Smooth muscle cell (in vitro differentiated cells): Measurements from ENCODE around the gene UNG. TPM values are rescaled to one million over a fixed set of nuclear protein-coding genes. Genes with fewer than 3 reads are reported as not detected.

Experiments
- DNase-seq: peaks from one replicate; lab custom pipeline; 2025; ENCODE audit not compliant: unreplicated experiment; lab: John Stamatoyannopoulos, UW
- H2AFZ ChIP-seq: fragments of 200-600 bp; sonication (generic); 2 replicates; pipeline ENCODE4 v1.6.0; 2016; ENCODE audit warnings: antibody characterized with exemption, low read depth, mild to moderate bottlenecking
- H3F3A ChIP-seq: fragments of 200-600 bp; sonication (generic); 2 replicates; pipeline ENCODE4 v1.6.0; 2017; ENCODE audit warnings: antibody characterized with exemption, low read depth
- H3K27ac ChIP-seq: fragments of 200-600 bp; sonication (generic); 2 replicates; pipeline ENCODE4 v1.5.1; 2016; ENCODE audit warnings: low read depth, mild to moderate bottlenecking
- H3K27me3 ChIP-seq: fragments of 200-600 bp; sonication (generic); 2 replicates; pipeline ENCODE4 v1.6.1; 2016; ENCODE audit warnings: low read depth, mild to moderate bottlenecking
- H3K36me3 ChIP-seq: fragments of 200-600 bp; sonication (generic); 2 replicates; pipeline ENCODE4 v1.5.1; 2016; ENCODE audit warnings: low read depth
- H3K4me1 ChIP-seq: fragments of 200-600 bp; sonication (generic); 2 replicates; pipeline ENCODE4 v1.5.1; 2016; ENCODE audit warnings: low read depth
- H3K4me2 ChIP-seq: fragments of 200-600 bp; sonication (generic); 2 replicates; pipeline ENCODE4 v1.6.0; 2016; ENCODE audit warnings: mild to moderate bottlenecking
- H3K4me3 ChIP-seq: fragments of 200-600 bp; sonication (generic); 2 replicates; pipeline ENCODE4 v1.5.1; 2016; ENCODE audit warnings: mild to moderate bottlenecking
- H3K79me2 ChIP-seq: fragments of 200-600 bp; sonication (generic); 2 replicates; pipeline ENCODE4 v1.6.0; 2016; ENCODE audit warnings: low read depth, mild to moderate bottlenecking
- H3K9ac ChIP-seq: fragments of 200-600 bp; sonication (generic); 2 replicates; pipeline ENCODE4 v1.6.0; 2016; ENCODE audit warnings: low read depth
- H3K9me3 ChIP-seq: fragments of 200-600 bp; sonication (generic); replicated peaks from 2 replicates; pipeline ENCODE4 v1.5.1; 2016; ENCODE audit warnings: low read depth
- H4K20me1 ChIP-seq: fragments of 200-600 bp; sonication (generic); 2 replicates; pipeline ENCODE4 v1.6.0; 2016; ENCODE audit warnings: low read depth
- WGBS: methylation state at CpG from one replicate; pipeline ENCODE4 v1.1.7; 2016; ENCODE audit warnings: low lambda C conversion rate; 5-methylcytosine and 5-hydroxymethylcytosine counted together
- polyA plus RNA-seq: library from polyadenylated mRNA; unstranded; fragments of >200 nt; fragmentation: Nextera tagmentation; extraction: Ambion mirVana; gene quantifications from 2 replicates; pipeline ENCODE4 v1.2.1, GENCODE V29; 2016
- total RNA-seq: library from RNA; depleted of rRNA; stranded (reverse); fragments of >200 nt; gene quantifications from 2 replicates; pipeline ENCODE4 v1.2.3, GENCODE V29; 2014
- TF ChIP-seq, protein P1 (sequence below): fragments of 200-600 bp; sonication (generic); IDR thresholded peaks from 2 replicates; pipeline ENCODE4 v1.5.1; 2017; ENCODE audit warnings: borderline replicate concordance, mild to moderate bottlenecking, antibody characterized with exemption; ENCODE audit not compliant: insufficient read depth, poor library complexity, severe bottlenecking

Gene UNG
- total and polyA plus RNA-seq, 2 experiments from 2014 or later = 17.1 to 22.8 TPM

DNA sequence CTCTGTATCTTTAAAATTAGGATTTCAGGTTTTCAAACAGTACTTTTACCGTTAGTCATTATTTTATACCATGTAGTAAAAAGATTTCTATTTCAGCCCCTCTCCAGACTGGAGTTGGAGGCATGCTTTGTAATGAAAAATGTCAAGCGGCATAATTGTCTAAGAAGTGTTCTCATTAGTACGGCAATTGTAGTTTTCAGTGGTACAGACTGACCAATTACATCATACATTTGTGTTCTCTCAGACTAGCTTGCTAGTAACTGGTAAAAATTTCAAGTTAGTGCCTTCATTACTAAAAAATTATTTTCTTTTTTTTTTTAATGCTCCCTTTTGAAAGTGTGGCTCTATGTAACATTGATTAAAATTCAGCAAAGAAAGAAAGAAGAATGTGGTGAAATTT lies 40.5 kb upstream of the UNG start:
- 94% methylated on average over 3 of the region's 3 CpGs for WGBS
- H3K9me3 ChIP-seq = no peaks in the 10 kb centered on the region
- TF ChIP-seq, protein P1, sequence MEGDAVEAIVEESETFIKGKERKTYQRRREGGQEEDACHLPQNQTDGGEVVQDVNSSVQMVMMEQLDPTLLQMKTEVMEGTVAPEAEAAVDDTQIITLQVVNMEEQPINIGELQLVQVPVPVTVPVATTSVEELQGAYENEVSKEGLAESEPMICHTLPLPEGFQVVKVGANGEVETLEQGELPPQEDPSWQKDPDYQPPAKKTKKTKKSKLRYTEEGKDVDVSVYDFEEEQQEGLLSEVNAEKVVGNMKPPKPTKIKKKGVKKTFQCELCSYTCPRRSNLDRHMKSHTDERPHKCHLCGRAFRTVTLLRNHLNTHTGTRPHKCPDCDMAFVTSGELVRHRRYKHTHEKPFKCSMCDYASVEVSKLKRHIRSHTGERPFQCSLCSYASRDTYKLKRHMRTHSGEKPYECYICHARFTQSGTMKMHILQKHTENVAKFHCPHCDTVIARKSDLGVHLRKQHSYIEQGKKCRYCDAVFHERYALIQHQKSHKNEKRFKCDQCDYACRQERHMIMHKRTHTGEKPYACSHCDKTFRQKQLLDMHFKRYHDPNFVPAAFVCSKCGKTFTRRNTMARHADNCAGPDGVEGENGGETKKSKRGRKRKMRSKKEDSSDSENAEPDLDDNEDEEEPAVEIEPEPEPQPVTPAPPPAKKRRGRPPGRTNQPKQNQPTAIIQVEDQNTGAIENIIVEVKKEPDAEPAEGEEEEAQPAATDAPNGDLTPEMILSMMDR = no peak
- H3K36me3 ChIP-seq = peaks cover 3% of the 10 kb centered on the region
- H3F3A ChIP-seq = no peaks in the 10 kb centered on the region
- no peaks in the 10 kb centered on the region for H4K20me1 ChIP-seq
- H2AFZ ChIP-seq = no peak overlapping the region
- H3K27ac ChIP-seq = no peak overlapping the region
- no peak for DNase-seq
- peaks cover 6% of the 10 kb centered on the region for H3K4me1 ChIP-seq
- no peak overlapping the region for H3K4me3 ChIP-seq
- no peaks in the 10 kb centered on the region for H3K27me3 ChIP-seq
- H3K9ac ChIP-seq = no peak overlapping the region
- H3K79me2 ChIP-seq = peaks cover 9% of the 10 kb centered on the region
- no peak overlapping the region for H3K4me2 ChIP-seq

DNA sequence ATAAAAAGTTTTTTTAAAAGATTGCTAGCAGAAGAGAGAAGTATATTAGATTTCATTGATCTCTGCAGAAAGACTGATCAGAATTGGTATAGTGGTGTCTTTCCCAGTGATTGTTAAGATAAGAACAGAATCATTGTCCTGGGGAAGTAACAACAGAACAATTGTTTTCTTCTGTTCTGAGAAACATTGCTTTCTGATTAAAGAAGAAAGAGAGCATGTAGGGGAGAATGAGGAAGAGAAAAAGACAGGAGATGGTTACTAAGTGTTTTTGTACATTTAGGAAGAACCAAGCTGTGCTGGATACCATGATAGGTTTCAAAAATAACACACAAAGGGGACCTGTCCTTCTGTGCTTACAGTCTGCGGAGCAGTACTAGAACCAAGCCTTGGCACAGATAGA lies 40.0 kb upstream of the UNG start:
- Histone ChIP-seq H3K9me3 (no peaks in the 10 kb centered on the region), H2AFZ (no peak overlapping the region), H3K4me1 (peaks cover 6% of the 10 kb centered on the region), H3K36me3 (peaks cover 3% of the 10 kb centered on the region), H3K79me2 (peaks cover 9% of the 10 kb centered on the region), H3F3A (no peaks in the 10 kb centered on the region), H3K4me3 (no peak overlapping the region), H3K27me3 (no peaks in the 10 kb centered on the region), H3K4me2 (no peak overlapping the region), H4K20me1 (no peaks in the 10 kb centered on the region), H3K9ac (no peak overlapping the region), H3K27ac (no peak overlapping the region)
- TF ChIP-seq, protein P1 = no peak
- no peak for DNase-seq
- WGBS = 100% methylated on average over 1 of the region's 1 CpG

DNA sequence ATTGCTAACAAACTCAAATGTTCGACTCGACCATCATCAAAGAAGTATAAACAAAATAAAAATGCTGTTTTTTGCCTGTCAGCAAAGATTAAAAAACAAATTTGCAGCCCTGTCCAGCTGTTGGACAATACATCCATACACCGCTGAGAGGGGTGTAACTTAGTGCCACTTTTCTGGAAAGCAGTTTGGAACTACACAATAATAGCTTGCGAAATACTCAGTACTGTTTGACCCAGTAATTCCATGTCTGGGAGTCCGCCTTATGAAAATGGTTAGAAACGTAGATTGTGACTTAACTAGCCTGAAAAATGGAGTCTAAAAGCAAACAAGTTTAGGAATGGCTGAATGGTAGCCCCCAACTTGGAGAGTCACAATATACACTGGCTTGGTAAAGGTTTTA lies 38.6 kb upstream of the UNG start:
- Histone ChIP-seq H3K9ac (no peak overlapping the region), H3K27me3 (no peaks in the 10 kb centered on the region), H3K27ac (no peak overlapping the region), H2AFZ (no peak overlapping the region), H3K4me3 (no peak overlapping the region), H3K4me1 (no peaks in the 10 kb centered on the region), H4K20me1 (no peaks in the 10 kb centered on the region), H3K9me3 (no peaks in the 10 kb centered on the region), H3K36me3 (peaks cover 3% of the 10 kb centered on the region), H3K4me2 (no peak overlapping the region), H3K79me2 (peaks cover 9% of the 10 kb centered on the region), H3F3A (no peaks in the 10 kb centered on the region)
- 95% methylated on average over 6 of the region's 6 CpGs for WGBS
- TF ChIP-seq, protein P1 = no peak
- no peak for DNase-seq

DNA sequence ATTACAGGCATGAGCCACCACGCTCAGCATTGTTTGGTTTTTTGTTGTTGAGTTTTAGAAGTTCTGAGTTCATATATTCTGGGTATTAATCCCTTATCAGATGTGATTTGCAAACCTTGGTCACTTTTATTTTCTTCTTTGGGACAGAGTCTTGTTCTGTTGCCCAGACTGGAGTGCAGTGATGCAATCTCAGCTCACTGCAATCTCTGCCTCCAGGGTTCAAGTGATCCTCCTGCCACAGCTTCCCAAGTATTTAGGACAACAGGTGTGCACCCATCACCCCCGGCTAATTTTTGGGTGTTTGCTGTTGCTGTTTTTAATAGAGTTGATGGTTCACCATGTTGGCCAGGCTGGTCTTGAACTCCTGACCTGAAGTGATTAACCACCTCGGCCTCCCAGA lies 33.3 kb upstream of the UNG start:
- Histone ChIP-seq H2AFZ (no peak overlapping the region), H3K27me3 (no peaks in the 10 kb centered on the region), H3K27ac (no peak overlapping the region), H3F3A (no peaks in the 10 kb centered on the region), H3K4me3 (no peak overlapping the region), H3K9me3 (no peaks in the 10 kb centered on the region), H3K79me2 (no peaks in the 10 kb centered on the region), H4K20me1 (no peaks in the 10 kb centered on the region), H3K4me1 (no peaks in the 10 kb centered on the region), H3K4me2 (no peak overlapping the region), H3K9ac (no peak overlapping the region), H3K36me3 (peaks cover 15% of the 10 kb centered on the region)
- no peak for DNase-seq
- TF ChIP-seq, protein P1 = no peak
- 99% methylated on average over 3 of the region's 3 CpGs for WGBS
